Esophagus muscularis mucosa (tissue), 4 donors: ENCODE results near the gene CCDC24. TPM values are rescaled to one million over a fixed set of nuclear protein-coding genes. Genes with fewer than 3 reads are reported as not detected.

ENCODE experiments used
- DNase-seq: peaks from one replicate; pipeline ENCODE4 v3.0.0-alpha.2; 2017; ENCODE audit errors: extremely low spot score
- H3K27ac ChIP-seq, 4 donors: fragments of 200-600 bp; sonication (generic); replicated peaks in 1 of 4; 1 replicate in 3 of 4; 2 replicates in 1 of 4; pipeline ENCODE4 v1.5.1; 2016 to 2019; ENCODE audit warnings: mild to moderate bottlenecking in 1 of 4
- H3K27me3 ChIP-seq, 4 donors: fragments of 200-600 bp; sonication (generic); one replicate each; pipeline versions ENCODE4 v1.5.1 to v1.6.0; 2016 to 2019
- H3K36me3 ChIP-seq, 4 donors: fragments of 200-600 bp; sonication (generic); one replicate each; pipeline ENCODE4 v1.5.1; 2016 to 2019
- H3K4me1 ChIP-seq, 4 donors: fragments of 200-600 bp; sonication (generic); one replicate each; pipeline ENCODE4 v1.5.1; 2016 to 2019
- H3K4me3 ChIP-seq, 4 donors: fragments of 200-600 bp; sonication (generic); 1 replicate in 2 of 4; 2 replicates in 2 of 4; pipeline ENCODE4 v1.5.1; 2016 to 2019; ENCODE audit warnings: mild to moderate bottlenecking in 4 of 4, moderate library complexity in 1 of 4
- H3K9me3 ChIP-seq, 4 donors: fragments of 200-600 bp; sonication (generic); 1 replicate in 3 of 4; 2 replicates in 1 of 4; pipeline ENCODE4 v1.5.1; 2016 to 2019
- EP300 ChIP-seq: sonication (generic); formaldehyde crosslinking; IDR thresholded peaks from one replicate; pipeline ENCODE4 v1.6.1; 2017; ENCODE audit warnings: antibody characterized with exemption
- POLR2A ChIP-seq: fragments of 450-650 bp; IDR thresholded peaks from one replicate; pipeline ENCODE4 v1.6.1; 2017; ENCODE audit warnings: antibody characterized with exemption, moderate library complexity, mild to moderate bottlenecking, low read depth
- POLR2AphosphoS5 ChIP-seq, 2 donors: sonication (generic); formaldehyde crosslinking; IDR thresholded peaks; one replicate each; pipeline ENCODE4 v1.6.1; 2017; ENCODE audit warnings: antibody characterized with exemption in 2 of 2
- WGBS: methylation state at CpG from one replicate; pipeline ENCODE4 v1.1.5; 2018; 5-methylcytosine and 5-hydroxymethylcytosine counted together
- intact Hi-C: fragments of 100-400 bp; cut with DNase I; formaldehyde crosslinking; loops from one replicate; pipeline ENCODE4 v1.15.1; 2023
- total RNA-seq, 4 donors: library from RNA; depleted of rRNA; stranded (reverse); fragments of >200 nt; gene quantifications; one replicate each; pipeline versions ENCODE4 v1.1.0 to v1.2.1, GENCODE V29; 2016
- TF ChIP-seq, protein P1 (sequence below), 3 experiments: fragments of 200-600 bp in 2 of 3; fragments of 450-650 bp in 1 of 3; sonication (generic) in 2 of 3; IDR thresholded peaks; one replicate each; pipeline ENCODE4 v1.5.1; 2017 to 2019; ENCODE audit warnings: antibody characterized with exemption in 3 of 3, mild to moderate bottlenecking in 2 of 3, moderate library complexity in 1 of 3

The CCDC24 gene
- total RNA-seq, 4 donors from 2014 or later: 6.2 to 7.3 (median 6.7) TPM

DNA sequence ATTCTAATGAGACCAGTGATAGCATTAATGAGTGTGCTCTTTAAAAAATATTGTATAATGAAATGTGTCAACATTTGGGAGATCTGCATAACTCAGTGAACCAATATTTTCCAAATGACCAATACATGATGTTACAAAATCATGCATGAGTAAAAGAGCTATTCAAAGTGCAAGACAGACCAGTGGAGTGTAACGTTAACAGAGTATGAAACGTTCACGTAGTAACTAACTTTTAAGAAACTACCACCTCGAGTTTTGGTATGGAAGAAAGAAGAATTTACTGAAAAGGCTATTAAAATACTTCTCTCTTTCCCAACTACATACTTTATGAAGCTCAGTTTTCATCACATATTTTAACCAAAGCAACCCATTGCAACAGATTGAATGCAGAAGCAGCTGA is 49.4 kb downstream of the CCDC24 start:
- DNase-seq: no peak
- H3K4me1 ChIP-seq: peaks cover 12 to 14% (median 14%) of the 10 kb centered on the region in 4 donors
- H3K36me3 ChIP-seq: no peaks in the 10 kb centered on the region
- TF ChIP-seq POLR2A (no peak), POLR2AphosphoS5 (IDR thresholded peaks at IDR 0.05) (no peak), EP300 (no peak)
- TF ChIP-seq, protein P1, sequence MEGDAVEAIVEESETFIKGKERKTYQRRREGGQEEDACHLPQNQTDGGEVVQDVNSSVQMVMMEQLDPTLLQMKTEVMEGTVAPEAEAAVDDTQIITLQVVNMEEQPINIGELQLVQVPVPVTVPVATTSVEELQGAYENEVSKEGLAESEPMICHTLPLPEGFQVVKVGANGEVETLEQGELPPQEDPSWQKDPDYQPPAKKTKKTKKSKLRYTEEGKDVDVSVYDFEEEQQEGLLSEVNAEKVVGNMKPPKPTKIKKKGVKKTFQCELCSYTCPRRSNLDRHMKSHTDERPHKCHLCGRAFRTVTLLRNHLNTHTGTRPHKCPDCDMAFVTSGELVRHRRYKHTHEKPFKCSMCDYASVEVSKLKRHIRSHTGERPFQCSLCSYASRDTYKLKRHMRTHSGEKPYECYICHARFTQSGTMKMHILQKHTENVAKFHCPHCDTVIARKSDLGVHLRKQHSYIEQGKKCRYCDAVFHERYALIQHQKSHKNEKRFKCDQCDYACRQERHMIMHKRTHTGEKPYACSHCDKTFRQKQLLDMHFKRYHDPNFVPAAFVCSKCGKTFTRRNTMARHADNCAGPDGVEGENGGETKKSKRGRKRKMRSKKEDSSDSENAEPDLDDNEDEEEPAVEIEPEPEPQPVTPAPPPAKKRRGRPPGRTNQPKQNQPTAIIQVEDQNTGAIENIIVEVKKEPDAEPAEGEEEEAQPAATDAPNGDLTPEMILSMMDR (IDR thresholded peaks at IDR 0.05): no peak
- 77% methylated on average over 4 of the region's 4 CpGs for WGBS
- H3K9me3 ChIP-seq: no peaks in the 10 kb centered on the region
- H3K4me3 ChIP-seq: no peak overlapping the region
- intact Hi-C loops: no loop called here
- H3K27ac ChIP-seq: no peak overlapping the region
- no peaks in the 10 kb centered on the region for H3K27me3 ChIP-seq

DNA sequence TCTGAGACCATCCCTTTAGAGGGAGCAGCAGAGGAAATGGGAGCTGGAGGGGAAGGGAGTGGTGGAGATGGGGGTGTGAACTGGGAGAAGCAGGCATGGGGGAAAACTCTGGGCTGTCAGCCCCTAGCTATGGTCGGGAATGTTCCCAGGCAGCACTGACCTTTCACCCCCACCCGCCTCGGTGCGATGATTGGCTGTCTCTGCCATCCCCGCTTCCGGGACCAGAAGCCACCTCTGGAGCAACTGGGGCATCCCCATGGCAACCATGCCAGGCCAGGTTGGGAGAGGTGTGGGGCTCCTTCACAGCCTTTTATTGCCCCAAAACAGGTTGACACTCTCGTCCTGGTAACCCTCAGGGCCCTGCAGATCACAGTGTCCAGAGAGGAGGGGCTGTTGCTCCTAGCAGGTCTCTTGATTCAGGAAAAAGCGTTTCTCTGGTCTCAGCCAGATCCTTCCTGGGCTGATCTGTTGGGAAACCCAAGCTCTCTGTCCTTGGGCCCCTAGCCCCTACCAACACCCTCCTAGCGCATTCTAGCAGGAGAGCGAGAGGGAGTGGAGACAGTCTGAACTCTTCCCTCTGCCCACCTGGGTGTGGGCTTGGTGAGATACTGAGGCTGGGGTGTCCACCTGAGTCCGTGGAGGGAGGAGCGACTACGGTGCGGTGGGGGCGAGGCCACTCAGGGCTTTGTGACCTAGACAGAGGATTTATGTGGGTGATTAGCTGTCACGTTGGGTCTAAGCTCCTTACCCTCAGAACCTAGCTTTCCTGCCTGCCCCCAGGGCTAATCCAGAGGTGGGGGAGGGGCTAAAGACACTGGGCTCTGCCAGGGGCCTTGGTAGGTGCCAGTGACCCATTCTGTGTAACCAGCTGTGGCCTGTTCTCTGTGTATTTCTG is 52.0 kb downstream of the CCDC24 start:
- Histone ChIP-seq H3K27me3 (no peaks in the 10 kb centered on the region), H3K27ac (no peak overlapping the region), H3K36me3 (no peaks in the 10 kb centered on the region), H3K4me1 (peaks cover 0 to 13% (median 11%) of the 10 kb centered on the region in 4 donors), H3K4me3 (no peak overlapping the region), H3K9me3 (no peaks in the 10 kb centered on the region)
- TF ChIP-seq POLR2AphosphoS5 (IDR thresholded peaks at IDR 0.05): no peak
- TF ChIP-seq EP300: no peak
- no peak for TF ChIP-seq POLR2A
- TF ChIP-seq, protein P1 (IDR thresholded peaks at IDR 0.05): no peak
- no peak for DNase-seq
- 78% methylated on average over 16 of the region's 16 CpGs for WGBS
- intact Hi-C loops: loop anchor here (2.0 kb wide), 1 partner anchor 39 kb away; no protein-coding TSS in a partner anchor

DNA sequence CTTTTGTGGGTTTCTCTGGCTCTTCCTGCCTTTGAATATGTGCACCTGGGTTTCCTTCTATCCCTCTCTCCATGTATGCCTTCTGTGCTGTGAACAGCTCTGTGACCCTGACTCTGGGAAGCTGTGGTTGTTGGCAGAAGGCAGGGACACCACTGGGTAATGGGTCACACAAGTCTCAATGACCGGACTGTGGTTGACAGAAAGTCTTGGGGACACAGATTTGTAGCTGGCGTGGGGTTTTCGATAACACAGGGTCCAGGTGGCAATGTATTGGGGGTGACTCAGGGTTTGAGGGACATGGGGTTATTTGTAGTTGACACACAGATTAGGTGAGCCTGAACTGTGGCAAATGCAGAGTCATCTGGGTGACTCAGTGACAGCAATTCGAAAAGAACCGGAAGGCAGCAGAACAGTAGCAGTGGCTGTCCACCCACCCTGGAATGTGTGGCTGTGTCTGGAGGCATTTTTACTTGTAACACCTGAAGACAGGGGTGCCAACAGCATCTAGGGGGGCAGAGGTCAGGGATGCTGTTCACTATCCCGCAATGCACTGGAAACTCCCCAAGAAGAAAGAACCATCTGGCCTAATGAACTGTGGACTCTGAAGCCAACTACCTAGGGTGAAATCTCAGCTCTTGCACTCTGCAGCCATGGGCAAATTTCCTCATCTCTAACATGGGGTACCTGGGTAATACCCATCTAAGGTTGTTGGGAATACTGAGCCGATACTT is 52.8 kb downstream of the CCDC24 start:
- intact Hi-C loops: loop anchor here (2.0 kb wide), 1 partner anchor 39 kb away; no protein-coding TSS in a partner anchor
- no peak for TF ChIP-seq POLR2A
- TF ChIP-seq EP300: no peak
- TF ChIP-seq, protein P1 (IDR thresholded peaks at IDR 0.05): no peak
- TF ChIP-seq POLR2AphosphoS5 (IDR thresholded peaks at IDR 0.05): no peak

DNA sequence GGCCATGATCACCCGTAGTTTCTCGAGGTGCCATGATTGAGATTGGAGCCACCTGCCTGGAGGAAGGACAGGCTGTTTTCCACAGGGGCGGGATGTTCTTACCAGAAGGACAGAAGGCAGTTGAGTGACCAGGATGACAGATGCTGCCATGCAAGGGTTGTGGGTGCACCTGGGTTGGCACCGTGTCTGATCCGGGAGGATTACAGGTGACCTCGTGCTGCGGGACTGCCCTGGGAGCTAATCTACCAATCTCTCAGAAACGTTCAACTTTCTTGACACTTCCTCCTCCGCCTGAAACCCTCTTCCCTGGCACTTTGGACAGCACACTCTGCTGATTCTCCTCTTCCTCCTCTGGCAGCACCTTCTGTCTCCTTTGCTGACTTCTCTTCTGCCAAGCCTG is 53.7 kb downstream of the CCDC24 start:
- Histone ChIP-seq H3K27me3 (no peaks in the 10 kb centered on the region), H3K27ac (no peak overlapping the region), H3K4me1 (peaks cover 0 to 29% (median 24%) of the 10 kb centered on the region in 4 donors), H3K4me3 (no peak overlapping the region), H3K9me3 (no peaks in the 10 kb centered on the region), H3K36me3 (no peaks in the 10 kb centered on the region)
- WGBS: 70% methylated on average over 9 of the region's 9 CpGs
- TF ChIP-seq POLR2AphosphoS5 (IDR thresholded peaks at IDR 0.05) (no peak), POLR2A (no peak), EP300 (no peak)
- TF ChIP-seq, protein P1 (IDR thresholded peaks at IDR 0.05): no peak
- intact Hi-C loops: loop anchor here (2.0 kb wide), 1 partner anchor 40 kb away; no protein-coding TSS in a partner anchor
- no peak for DNase-seq

More for the DNA sequence above, 52.8 kb downstream of the CCDC24 start:
- Histone ChIP-seq H3K27ac (no peak overlapping the region), H3K27me3 (no peaks in the 10 kb centered on the region), H3K36me3 (no peaks in the 10 kb centered on the region), H3K4me1 (peaks cover 0 to 21% (median 16%) of the 10 kb centered on the region in 4 donors), H3K9me3 (no peaks in the 10 kb centered on the region), H3K4me3 (no peak overlapping the region)
- 81% methylated on average over 7 of the region's 7 CpGs for WGBS
- DNase-seq: no peak

Other genes starting within 250 kb of the CCDC24 start
- gene ARTN, start 57.8 kb upstream of the CCDC24 start, total RNA-seq: 1 to 10 TPM in 1 of 4 donors, under 1 TPM in 2, not detected in 1; 0.39 to 1.1 (median 0.42) TPM
- 10 to 100 TPM; 24.5 to 39.9 (median 29.1) TPM for gene IPO13, start 44.6 kb upstream of the CCDC24 start, total RNA-seq
- gene DPH2, start 21.6 kb upstream of the CCDC24 start, total RNA-seq: 10 to 100 TPM; 13.7 to 29.2 (median 19.2) TPM
- 100 to 1,000 TPM in 1 of 4 donors, 10 to 100 TPM in 3; 68.1 to 122 (median 98.2) TPM for gene ATP6V0B, start 16.6 kb upstream of the CCDC24 start, total RNA-seq
- 10 to 100 TPM; 45.3 to 94.5 (median 77.5) TPM for gene B4GALT2, start 12.4 kb upstream of the CCDC24 start, total RNA-seq
- 10 to 100 TPM in 2 of 4 donors, 1 to 10 TPM in 2; 5.2 to 17.9 (median 7.8) TPM for gene SLC6A9, start 39.9 kb downstream of the CCDC24 start, total RNA-seq
- gene KLF17, start 127.2 kb downstream of the CCDC24 start, total RNA-seq: 1 to 10 TPM in 2 of 4 donors, under 1 TPM in 2; 0.42 to 2.0 (median 1.1) TPM
- gene KLF18, start 150.0 kb downstream of the CCDC24 start, total RNA-seq: not detected
- gene DMAP1, start 221.9 kb downstream of the CCDC24 start, total RNA-seq: 10 to 100 TPM; 24.0 to 34.6 (median 30.4) TPM